GM18519 (cell line): ENCODE measurements around the gene EIPR1.

Source experiments
- ATAC-seq: cut with Tn5 transposase; IDR thresholded peaks from one replicate; pipeline ENCODE4 v1.9.1; 2021; ENCODE audit warnings: mild to moderate bottlenecking, moderate library complexity; ENCODE audit not compliant: unreplicated experiment, low FRiP score

Gene EIPR1

DNA sequence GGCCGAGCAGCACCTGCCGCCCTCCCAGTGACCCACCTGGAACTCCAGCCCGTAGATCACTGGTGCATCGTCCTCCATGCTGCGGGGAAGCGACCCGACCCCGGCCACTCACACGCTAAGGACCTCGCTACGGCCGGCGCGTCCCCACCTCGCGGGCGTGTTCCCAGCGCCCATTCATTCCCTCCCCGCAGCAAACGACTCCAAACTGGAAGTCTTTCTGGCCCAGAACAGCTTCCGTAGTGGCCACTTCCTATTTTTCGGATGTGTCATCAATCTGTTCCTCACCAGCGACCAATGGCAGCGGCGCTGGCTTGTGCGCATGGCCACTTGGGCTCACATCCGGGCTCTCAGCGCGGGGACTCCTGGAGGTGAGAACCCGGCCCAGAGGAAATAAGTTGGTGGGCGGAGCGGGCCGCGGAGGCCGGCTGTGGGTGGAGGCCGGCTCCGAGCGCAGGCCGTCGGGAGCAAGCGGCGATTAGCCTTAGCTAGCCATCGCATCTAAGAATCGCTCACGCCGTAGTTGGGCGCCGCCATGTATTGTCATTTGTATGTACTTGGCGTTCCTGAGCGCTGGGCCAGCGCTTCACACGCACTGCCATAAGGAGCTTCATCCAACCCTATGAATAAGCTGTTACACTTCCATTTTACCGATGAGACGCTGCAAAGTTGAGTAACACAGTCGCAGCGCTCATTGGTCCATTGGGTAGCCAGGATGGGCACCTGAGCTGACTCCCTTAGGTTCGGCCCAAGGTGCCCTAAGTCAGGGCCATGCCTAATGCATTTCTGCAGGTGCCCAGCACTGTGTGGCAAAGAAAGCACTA is at the start of gene EIPR1:
Gene EIPR1 (minus strand): TSS at position 207 of the 821 bp plus-strand sequence. CDS start 129 bp downstream, at position 78.
- peak; percentile 77 for ATAC-seq

DNA sequence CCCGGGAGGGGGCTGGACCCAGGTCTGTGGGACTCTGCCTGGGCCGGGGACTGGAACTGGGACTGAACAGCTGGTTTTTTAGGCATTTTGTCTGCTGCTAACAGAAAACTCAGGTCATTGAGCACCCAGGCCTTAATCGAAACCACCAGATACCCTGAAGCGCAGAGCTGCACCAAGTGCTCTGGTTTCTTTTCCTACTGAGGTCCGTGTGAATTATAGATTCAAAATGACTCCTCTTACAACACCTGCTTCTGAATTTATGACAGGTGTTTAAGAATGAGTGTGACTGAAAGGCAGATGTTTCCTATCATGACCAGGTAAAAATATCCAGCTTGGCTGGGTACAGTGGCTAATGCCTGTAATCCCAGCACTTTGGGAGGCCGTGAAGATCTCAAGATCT is 49.7 kb upstream of the EIPR1 start:
- ATAC-seq: peak; percentile 81

DNA sequence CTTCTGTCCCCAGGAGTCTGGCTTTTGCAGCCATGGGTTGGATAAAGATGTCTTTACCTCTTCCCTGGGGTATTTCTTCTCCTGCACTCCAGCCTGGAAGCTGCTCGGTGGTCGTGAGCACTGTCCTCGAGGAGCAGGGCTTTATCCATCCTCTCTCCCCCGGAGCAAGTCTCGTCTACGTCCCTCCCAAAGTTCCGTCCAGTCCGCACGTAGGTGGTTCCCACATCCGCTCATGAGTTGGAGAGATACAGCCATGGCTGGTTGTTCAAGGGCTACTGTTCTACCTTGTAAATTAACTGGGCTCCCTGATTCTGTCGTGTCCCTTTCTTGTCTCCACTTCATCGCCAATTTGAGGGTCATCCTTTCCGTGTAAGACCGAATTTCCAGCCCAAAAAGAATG is 49.0 kb upstream of the EIPR1 start:
- ATAC-seq: no peak

DNA sequence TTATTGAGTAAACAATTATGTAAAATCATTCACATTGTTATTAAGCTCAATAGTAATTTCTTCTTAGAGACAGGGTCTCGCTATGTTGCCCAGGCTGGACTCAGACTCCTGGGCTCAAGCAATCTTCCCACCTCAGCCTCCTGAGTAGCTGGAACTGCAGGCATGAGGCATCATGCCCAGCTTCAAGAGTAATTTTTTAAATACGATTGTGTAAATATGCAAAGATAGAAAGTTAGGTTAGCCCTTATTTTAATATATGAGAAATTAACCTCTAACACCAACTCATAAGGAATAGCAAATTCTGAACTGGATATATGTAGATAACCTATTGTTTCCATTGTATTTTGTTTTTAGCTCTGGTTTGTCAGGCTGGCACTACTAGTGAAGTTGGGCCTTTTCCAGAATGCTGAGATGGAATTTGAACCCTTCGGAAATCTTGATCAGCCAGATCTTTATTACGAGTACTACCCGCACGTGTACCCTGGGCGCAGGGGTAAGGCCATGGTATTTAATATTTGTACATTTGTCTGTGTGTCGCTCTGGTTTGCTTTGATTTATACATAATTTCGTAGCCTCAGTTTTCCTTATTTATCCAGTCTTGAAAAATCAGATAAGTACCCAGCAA is 46.7 kb upstream of the EIPR1 start:
- ATAC-seq: no peak

DNA sequence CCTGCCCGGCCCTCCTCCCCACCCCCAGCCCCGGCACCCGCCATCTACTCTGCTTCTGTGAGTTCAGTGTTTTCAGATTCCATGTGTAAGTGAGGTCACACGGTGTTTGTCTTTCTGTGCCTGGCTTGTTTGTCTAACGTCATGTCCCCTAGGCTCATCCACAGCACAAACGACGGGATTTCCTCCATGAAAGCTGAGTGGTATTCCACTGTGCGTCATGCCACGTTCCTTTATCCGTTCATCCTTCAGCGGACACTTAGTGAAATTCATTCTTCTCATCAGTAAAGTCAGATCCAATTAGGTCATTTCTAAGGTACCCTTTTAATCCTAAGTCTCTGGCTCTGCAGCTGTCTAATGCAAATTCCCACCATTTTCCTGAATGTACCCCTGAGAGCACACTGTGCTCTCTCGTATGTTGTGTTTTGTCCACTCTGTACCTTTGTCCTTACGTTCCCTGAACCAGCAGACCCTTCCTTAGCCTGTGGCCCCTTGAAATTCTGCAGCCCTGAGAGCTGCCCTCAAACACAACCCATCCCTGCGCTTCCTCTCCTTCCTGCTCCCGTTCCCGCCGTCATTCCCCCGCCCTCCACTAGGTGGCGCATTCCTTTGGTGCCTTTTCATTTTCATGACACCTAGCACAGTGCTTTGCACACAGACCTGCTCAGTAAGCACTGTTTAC is 46.0 kb upstream of the EIPR1 start:
- no peak for ATAC-seq

DNA sequence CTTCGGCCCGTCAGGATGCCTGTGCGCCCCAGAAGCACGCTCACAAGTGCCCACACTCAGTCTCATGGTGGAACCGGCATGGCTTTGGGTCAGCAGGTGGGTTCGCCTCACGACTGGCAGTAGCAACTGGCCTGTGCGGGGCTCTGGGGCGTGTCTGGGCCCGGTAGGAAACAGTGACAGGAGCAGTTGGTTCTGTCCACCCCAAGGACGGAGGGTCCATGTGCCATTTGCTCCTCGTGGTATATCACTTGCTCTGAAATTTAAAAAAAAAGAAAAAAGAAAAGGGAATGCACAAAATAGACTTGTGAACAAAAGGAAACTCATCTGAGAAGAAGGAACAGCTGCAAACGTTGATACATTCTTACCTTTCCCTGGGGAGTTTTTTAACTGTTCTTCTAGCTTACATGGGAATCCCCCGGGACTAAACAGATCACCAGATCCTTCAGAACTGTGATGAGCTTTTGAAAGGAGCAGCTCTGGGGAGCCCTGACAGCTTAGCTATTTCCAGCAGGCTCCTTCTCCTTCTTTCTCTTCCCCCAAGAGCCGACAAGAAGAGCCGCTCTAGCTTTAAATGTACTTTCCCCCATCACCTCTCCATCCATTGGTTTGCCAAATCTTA is 44.7 kb upstream of the EIPR1 start:
- ATAC-seq: no peak

DNA sequence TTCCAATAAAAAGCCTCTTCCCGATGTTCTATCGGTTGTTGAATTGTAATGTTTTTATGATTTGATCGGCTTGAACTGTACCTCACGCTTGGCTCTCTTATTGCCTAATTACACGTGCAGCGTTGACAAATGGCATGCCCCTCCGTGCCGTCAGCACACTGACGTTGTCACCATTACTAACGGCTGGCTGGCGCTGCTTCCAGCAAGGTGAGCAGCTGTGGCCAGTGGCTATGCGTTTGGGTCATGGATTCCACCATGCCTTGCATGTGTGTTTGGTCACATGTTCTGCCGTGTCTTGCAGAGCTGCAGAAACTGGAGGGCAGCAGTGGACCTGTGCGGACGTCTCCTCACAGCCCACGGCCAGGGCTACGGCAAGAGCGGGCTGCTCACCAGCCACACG is 44.0 kb upstream of the EIPR1 start:
- no peak for ATAC-seq

DNA sequence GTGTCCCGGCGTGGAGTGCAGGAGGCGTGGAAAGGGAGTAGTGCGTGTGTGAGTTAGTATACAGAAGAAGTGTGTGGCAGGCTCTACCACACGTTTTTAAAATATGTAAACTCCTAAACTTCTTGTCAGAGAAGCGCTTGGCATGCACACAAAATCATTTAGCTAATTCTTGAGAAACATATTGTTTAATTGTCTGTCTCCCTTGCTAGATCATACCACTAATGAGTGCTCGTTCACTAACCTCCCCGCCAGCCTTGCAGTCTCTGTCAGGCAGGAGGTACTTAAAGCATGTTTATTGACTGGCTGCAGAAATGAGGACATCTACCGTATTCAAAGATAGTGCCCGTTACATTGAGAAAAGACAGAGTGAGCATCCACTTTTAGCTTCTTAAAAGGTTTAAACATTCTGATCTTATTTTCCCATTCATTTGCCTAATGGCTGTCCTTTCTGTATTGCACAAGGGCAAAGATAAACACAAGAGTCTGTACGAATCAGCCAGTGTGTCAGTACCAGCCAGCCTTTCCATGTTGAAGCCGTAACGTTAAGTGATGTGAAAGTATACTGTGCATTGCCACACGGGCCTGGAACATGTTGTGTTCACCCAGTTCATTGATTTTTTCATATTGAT is 43.3 kb upstream of the EIPR1 start:
- no peak for ATAC-seq

DNA sequence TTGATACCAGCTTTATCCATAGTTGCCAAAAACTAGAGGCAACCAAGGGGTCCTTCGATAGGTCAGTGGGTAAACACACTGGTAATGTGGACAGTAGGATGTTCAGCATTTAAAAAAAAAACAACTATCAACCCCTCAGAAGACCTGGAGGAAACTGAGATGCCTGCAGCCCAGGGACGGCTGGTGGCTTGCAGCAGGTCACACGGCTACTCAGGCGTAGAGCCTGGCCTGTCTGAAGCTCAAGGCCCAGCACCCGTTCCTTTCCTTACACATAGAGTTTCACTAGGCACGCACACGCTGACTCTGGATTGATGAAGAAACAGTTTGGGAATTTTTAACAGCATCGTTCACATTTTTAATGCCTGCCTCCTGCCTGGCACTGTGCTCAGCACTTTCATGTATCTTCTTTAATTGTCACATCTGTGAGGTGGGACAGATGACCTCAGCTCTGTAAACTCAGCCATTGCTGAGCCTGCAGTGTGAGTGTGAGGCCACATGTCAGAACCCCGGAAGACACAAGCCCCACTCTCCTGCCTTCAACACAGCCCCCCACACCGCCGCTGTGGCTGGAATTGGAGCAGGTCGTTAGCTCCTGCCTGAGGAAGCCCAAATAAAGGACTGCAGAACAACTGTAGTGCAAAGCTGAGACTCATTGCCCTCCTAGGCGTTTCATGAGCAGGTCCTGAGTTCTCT is 42.6 kb upstream of the EIPR1 start:
- no peak for ATAC-seq

DNA sequence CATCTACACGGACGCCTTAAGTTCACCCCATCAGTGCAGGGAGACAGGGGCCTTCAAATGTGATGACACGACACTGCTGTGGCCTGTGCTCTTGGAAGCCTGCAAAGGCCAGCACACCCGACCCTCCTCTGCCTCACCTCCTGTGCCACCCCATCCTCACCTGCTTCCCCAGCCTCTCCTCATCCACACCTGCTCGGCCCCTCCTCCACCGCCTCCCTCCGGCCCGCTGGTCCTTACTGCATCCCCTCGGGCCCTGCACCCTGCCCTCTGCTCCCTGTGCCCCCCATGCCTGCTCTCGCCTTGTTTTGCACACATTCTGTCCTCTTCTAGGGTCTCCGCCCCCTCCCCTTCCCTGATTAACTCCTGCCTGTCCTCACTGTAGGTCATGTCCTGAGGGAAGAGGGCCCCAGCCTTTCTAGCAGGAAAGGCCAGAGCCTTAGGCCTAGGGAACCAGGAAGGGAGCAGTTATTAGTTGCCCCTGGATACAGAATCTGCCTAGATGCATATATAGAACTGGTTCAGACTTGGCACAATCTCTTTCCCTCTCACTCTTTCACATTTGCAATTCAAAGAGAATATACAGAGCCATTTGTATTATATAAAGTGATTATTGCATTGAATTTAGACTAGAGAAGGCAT is 41.3 kb upstream of the EIPR1 start:
- no peak for ATAC-seq

DNA sequence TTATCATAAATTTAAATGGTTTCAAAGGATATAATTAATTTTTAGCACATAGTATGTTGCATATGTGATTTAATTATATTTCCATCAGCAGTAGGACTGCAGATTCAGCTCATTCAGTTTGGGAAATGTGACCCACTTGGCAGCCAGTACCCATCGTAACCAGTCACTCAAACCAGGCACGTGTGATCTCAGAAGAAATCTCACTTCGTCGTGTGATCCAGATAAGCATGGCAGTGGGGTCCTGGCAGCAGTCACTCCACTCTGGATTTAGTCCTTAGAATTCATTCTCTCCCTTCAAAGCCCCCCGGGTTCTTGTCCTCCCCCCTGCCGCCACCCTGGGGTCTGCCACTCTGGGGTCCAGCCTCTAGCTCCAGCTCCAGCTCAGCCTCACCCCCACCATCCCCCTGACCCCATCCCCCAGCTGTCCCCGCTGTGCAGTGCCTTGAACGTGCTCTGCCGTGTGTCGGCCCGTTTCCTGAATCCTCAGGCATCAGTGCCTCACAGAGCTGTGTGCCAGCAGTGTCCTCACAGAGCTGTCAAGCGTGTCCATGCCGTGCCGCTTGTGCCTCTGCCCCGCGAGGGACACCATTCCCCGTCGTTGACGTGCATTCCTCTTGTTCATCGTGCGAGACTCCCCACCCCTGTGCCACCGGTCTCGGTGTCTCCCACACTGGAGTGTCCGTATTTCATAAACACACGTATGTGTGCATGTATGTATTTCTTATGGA is 36.7 kb upstream of the EIPR1 start:
- no peak for ATAC-seq

DNA sequence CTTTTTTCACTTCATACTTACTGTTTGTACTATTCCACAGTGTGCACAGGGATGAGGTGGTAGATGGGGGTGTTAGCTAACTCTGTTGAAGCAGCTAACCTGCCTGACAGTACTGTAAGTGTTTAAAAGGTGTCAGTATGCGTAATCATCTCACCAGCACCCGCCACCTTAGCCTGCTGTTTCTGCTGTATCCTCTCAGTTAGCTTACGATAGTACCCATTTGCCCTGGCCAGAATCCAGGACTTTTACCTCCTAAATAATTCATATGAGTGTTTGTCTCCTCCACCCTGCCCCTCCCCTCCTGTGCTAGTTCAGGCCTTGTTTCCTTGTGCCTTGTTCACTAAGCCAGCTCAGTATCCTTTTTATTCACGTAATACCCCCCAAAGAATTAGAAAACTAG is 36.1 kb upstream of the EIPR1 start:
- ATAC-seq: no peak

DNA sequence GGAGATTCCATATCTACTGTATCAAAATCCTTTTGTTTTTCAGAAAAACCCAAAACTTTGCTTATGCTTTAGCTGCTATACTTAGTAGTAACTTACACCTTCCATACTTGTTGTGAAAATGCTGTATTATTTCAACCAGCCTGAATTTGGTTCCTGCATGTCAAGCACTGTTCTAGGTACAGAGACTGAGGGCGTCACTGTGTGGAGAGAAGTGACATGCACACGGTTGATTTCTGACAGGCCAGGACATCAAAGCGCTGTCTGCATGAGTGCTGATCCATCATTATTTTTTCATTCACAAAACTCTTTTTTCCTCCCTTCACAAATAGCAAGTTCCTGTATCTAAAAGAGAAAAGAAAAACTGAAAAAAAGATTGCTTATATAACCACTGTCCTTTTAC is 33.5 kb upstream of the EIPR1 start:
- ATAC-seq: no peak

DNA sequence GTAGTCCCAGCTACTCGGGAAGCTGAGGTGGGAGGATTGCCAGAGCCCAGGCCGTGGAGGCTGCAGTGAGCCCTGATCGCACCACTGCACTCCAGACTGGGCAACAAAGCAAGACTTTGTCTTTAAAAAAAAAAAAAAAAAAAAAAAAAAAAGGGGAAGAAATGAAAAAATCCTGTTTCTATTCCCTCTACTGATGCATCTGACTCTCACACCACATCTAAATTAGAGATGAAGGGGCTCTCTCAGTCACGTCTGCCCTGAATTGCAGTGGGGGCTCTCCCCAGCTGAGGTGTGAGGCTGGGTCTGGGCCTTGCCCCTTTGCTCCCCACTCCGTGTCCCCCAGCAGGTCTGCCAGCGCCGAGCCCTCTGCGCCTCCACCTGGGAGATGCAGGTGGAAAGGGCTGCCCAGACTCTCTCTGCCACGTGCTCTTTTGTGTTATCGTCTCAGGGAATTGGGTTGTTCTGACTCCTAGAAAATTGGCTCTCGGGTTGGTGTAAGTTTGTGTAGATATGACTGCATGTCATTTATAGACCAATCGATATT is 32.1 kb upstream of the EIPR1 start:
- no peak for ATAC-seq

DNA sequence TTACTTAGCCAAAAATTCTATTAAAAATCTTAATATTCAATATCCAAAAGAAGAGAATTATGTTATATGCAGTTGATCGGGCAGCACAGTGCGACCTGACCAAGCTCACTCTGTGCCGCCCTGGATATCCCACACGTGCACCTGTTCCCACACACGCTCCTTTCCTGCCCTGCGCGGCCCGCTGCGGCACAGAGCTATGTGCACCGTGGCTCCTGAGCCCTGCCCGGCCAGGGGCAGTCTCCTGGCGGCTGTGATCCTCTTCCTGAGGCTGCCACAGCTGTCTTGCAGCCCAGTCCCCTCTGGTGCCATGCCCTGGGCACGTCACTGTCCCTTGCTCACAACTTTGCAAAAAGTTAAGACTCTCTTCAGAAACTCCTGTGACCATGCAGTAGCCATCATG is 31.2 kb upstream of the EIPR1 start:
- ATAC-seq: no peak

DNA sequence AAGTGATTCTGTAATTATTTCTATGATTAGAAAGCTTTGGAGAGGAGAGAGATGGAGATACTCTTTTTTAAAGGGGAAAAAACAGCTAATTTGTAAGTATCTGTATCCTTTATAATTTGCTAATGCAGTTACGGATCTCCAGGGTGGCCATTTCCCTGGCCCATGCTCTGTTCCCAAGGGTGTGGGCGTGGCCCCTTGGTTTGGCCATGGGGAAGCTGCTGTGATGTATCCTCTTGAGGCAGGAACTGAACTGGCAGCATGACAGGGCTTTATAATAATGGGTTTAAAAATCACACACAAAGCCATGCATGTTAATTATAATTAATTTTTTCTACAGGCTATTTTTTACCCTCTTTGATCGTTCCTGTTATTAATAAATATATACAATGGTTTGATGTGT is 28.9 kb upstream of the EIPR1 start:
- ATAC-seq: no peak

DNA sequence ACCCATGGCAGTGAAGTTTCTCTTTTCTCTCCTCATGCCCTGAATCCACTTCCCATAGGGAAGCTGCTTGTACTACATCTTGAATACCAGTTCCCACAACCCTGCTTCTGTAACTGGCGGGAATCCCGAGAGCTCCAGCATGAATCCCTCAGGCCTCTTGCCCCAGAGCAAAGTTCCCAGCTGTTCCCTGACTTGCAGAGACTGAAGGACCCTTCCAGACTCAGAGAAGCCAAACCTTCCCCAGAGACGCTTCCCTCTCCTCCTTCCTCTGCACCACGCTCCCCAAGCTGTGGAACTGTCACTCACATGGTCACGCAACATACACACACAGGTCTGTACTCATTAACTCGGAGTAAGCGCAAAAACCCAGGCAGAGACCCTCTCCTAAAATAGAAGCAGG is 28.3 kb upstream of the EIPR1 start:
- no peak for ATAC-seq

DNA sequence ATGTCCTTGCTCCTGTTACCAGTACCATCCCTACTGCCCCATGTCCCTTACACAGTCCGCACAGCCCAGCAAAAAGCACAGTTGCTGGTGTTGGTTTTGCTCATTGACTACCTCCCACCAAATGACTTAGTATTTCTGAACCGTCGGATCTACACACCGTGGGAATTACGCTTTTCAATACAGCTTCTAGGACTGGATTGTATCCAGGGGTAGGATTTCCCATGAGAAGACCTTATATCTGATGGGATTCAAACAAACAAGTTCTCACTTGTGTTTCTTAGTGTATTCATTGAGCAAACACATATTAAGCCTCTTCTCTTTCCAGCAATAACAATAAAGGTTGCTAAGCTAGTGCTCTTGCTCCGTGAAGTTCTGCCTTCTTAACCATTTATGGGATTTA is 27.7 kb upstream of the EIPR1 start:
- ATAC-seq: no peak
